ENCODE measurements around the gene KRT83.

The KRT83 gene

DNA sequence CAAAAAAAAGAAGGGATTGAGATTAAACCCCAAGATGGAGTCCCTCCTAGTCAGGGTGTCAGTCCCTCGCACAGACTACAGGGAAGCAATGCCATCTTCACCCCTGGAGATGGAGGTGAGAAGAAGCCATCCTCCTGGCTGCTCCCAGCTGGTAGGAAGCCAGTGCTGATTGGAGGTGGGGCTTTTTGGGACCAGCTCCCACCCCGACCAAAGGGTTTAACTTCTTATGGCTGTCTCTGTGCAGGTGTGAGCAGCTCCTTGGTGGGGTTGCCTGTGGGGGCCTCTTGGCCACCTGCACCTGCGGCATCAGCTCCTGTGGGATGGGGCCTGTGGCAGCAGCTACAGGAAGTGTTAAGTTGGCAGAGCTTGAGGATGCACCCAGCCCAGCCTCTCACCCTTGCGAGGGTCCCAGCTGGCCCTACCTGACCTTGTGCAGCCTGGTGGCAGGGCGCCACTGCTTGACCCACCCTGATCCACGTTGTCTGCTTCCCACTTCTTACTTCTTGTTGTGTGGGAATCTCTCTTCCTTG lies 50.6 kb downstream of the KRT83 start:
- TF ChIP-seq, protein P1, sequence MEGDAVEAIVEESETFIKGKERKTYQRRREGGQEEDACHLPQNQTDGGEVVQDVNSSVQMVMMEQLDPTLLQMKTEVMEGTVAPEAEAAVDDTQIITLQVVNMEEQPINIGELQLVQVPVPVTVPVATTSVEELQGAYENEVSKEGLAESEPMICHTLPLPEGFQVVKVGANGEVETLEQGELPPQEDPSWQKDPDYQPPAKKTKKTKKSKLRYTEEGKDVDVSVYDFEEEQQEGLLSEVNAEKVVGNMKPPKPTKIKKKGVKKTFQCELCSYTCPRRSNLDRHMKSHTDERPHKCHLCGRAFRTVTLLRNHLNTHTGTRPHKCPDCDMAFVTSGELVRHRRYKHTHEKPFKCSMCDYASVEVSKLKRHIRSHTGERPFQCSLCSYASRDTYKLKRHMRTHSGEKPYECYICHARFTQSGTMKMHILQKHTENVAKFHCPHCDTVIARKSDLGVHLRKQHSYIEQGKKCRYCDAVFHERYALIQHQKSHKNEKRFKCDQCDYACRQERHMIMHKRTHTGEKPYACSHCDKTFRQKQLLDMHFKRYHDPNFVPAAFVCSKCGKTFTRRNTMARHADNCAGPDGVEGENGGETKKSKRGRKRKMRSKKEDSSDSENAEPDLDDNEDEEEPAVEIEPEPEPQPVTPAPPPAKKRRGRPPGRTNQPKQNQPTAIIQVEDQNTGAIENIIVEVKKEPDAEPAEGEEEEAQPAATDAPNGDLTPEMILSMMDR (IDR thresholded peaks at IDR 0.05; ENCODE audit: control insufficient read depth, extremely low read depth, insufficient read depth): no peak
- H3K4me3 ChIP-seq (ENCODE audit: low read depth, low read length): no peak overlapping the region
- no peak for DNase-seq (ENCODE audit: low read depth)

DNA sequence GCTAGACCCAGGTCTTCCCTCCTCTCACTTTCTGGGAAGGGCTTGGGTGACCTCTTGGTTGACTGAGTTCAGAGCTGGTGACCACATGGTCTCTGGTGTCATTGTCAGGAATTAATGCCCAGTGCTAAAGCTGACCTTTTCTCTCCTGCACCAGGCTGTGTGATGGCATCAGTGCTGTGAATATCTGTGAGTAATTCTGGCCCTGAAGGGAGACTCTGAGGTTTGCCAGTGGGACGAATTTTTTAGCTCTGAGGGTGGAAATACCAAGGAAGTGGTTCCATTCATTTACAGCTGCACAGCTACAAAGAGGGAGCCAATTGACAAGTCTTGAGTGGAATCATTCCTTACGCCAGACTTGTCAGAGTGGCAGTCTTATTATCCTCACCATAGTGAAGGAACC lies 53.0 kb downstream of the KRT83 start:
- no peak for DNase-seq (ENCODE audit: low read depth)
- TF ChIP-seq, protein P1 (IDR thresholded peaks at IDR 0.05; ENCODE audit: control insufficient read depth, extremely low read depth, insufficient read depth): no peak
- H3K4me3 ChIP-seq (ENCODE audit: low read depth, low read length): no peak overlapping the region

DNA sequence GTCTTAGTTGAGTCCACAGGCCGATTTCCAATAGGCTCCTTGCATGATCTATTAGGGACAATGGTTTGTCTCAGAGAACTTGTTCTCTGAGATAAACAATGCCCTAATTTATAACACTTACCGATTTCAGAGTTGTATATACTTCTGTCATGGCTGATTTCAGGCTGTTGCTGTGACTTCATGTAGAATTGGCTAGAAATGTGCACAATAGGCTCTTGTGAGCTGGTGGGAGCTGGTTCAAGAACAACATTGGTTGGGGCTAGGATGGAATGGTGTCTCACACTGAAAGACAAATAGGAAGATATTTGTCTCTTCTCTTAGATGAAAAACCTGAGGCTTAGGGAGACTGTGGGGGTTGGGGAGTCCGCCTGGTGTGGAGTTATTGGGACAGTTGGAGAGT lies 53.5 kb downstream of the KRT83 start:
- no peak for DNase-seq (ENCODE audit: low read depth)
- no peak overlapping the region for H3K4me3 ChIP-seq (ENCODE audit: low read depth, low read length)
- TF ChIP-seq, protein P1 (IDR thresholded peaks at IDR 0.05; ENCODE audit: control insufficient read depth, extremely low read depth, insufficient read depth): no peak

DNA sequence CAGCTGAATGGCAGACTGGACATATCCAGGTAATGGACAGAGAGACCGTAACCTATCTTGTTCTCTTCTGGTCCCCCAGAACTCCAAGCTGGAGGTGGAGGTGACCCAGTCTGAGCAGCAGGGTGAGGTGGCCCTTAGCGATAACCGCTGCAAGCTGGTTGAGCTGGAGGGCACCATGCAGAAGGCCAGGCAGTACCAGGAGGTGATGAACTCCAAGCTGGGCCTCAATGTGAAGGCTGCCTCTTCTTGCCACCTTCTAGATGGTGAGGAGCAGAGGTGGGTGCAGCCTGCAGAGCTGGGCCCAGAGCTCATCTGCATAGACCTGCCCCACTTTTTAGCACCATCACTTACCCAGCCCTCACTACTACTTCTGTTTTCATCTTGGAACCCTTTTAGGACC lies 53.9 kb downstream of the KRT83 start:
- DNase-seq (ENCODE audit: low read depth): no peak
- H3K4me3 ChIP-seq (ENCODE audit: low read depth, low read length): no peak overlapping the region
- TF ChIP-seq, protein P1 (IDR thresholded peaks at IDR 0.05; ENCODE audit: control insufficient read depth, extremely low read depth, insufficient read depth): no peak

DNA sequence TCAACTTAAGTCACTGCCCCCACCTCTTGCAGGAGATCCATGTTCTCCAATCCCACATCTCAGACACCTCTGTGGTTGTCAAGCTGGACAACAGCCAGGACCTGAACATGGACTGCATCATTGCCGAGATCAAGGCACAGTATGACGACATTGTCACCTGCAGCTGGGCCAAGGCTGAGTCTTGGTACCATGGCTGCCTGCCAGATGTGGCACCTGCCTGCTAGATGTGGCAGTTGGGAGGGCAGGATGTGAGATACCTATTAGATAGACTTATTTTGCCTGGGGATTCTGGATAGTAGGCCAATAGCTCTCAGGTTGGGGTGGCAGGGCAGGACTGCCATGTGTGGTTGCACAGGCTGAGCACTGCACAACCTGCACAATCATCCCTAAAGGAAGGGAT lies 54.7 kb downstream of the KRT83 start:
- TF ChIP-seq, protein P1 (IDR thresholded peaks at IDR 0.05; ENCODE audit: control insufficient read depth, extremely low read depth, insufficient read depth): no peak
- DNase-seq (ENCODE audit: low read depth): no peak
- H3K4me3 ChIP-seq (ENCODE audit: low read depth, low read length): no peak overlapping the region

DNA sequence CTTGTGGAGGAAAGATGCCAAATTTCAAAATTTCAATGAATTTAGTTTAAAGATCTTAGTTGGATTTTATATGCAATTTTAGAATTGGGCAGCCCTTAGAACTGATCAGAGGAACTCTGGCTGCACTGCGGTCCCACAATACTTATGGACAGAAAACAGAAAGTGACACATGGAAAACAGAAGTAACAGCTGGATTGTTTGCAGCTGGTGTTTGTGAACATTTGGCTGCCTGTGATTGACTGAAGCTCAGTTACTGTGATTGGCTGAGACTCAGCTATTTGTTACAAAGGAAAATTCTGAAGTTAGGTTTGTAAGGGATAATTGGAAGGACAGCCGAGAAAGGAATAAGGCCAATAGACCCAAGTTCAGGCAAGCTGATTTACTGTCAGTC lies 56.8 kb downstream of the KRT83 start:
- DNase-seq (ENCODE audit: low read depth): no peak
- no peak overlapping the region for H3K4me3 ChIP-seq (ENCODE audit: low read depth, low read length)
- TF ChIP-seq, protein P1 (IDR thresholded peaks at IDR 0.05; ENCODE audit: control insufficient read depth, extremely low read depth, insufficient read depth): no peak
